ENCODE results near the gene PRICKLE3.

- TF ChIP-seq CTCF (IDR thresholded peaks at IDR 0.05) = no peak
- TF ChIP-seq POLR2A (IDR thresholded peaks at IDR 0.05) = no peak
Observed at GRCh38 chrX:49187028-49187394, 838 bp upstream of the PRICKLE3 start.

Measured in adrenal gland (tissue), 5 donors.